Stimulated activated CD8-positive, alpha-beta memory T cell treated with anti-CD3 and anti-CD28 coated beads, Interleukin-4, amount 100 ng/mL, for 48 hours (primary cell): Measurements from ENCODE around the gene FBP2.
"Not testable (repeated sequence)": the region's sequence is repeated elsewhere in the genome, so short reads cannot be mapped to it uniquely, and the experiment has no call there.

Experiments used
- DNase-seq: peaks from one replicate; pipeline ENCODE4 v3.0.0-alpha.2; 2020

FBP2 gene

DNA sequence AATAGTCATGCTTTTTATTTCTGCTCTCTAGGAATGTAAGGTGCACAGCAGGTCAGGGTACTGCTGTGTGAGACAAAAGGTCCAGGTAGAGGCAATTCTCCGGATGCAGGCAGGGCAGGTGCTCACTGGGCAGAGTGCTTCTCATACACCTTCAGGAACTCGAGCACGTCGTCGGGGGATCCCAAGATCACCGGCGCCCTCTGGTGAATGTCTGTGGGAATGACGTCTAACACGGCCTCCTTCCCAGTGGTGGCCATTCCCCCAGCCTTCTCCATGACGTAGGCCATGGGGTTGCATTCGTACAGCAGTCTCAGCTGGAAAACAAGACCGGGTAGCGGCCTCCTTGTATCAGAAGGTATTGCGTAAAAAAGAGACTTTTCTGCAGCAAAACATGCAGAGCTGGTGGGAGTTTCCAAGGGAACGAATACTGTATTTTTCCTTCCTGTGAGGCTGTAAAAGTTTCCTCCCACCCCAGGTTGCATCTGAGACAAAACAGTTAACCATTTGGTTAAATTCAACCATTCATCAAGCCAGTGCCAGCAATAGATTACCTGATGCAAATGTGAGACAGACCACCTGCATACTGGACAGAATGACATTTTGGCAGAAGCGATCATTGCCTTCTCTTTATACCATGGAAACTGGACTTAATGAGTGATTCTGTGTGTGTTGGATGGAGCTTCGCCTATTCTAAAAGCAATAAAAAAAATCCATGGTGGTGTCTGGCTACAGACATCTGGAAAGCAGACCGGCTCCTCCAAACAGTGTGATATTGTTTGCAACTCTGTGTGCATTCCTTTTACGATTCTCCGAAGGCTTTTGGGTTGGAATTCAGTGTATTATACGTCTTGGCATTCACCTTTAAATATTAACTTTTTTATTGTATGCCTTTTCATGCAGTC is 9.9 kb upstream of the FBP2 start:
- peak; percentile 86 for DNase-seq

DNA sequence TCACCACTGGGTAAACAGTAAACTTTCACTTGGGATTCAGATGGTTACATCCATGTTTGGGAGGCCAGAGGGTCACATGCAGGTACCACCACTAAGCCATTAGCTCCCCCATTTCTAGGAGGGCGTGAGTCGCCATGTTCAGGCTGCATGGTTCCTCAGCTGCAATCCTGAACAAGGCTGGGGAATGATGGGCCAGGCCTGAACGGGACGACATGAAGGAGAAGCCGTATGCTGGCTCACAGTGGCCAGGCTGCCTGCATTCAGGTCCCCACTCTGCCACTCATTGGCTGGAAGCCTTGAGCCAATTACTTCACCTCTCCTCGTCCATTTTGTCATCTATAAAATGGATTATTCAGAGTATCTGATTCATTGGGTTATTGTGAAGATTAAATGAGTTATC is 9.0 kb upstream of the FBP2 start:
- DNase-seq, result no peak

DNA sequence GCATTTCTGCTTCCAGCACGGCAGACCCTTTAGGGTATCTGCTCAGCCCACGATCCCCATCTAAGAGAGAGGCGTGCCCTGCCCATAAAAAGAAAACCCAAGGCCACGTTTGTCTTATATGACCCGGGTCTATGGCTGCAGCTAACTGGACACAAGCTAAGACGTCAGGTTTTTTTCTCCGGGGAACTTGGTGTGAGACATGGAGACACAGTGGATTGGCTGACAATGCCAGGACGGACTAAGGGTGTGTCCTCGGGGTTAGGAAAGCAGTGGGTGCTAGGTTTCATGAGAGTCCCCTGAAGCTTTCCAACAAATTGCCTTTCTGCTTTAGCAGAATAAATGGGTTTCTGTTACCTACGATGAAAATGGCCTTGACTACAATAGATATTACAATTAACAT is 7.1 kb upstream of the FBP2 start:
- no peak for DNase-seq

DNA sequence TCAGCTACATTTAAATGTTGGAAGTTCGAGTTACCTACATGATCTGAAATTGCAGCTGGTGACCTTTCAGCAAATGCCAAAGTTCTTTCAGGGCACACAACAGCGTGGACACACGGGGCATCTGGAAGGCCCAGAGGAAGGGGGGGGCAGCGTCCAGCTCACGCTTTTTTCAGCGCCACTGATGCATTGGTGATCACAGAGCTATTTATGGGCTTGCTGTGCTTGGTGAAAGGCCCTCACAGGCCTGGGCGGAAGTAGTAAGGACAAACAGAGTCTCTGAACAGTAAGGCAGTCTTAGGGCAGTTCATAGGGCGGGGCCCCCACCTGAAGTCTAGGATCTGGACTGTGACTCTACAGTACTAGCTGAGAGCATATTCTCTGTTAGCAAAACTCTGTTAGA is 6.6 kb upstream of the FBP2 start:
- no peak for DNase-seq

DNA sequence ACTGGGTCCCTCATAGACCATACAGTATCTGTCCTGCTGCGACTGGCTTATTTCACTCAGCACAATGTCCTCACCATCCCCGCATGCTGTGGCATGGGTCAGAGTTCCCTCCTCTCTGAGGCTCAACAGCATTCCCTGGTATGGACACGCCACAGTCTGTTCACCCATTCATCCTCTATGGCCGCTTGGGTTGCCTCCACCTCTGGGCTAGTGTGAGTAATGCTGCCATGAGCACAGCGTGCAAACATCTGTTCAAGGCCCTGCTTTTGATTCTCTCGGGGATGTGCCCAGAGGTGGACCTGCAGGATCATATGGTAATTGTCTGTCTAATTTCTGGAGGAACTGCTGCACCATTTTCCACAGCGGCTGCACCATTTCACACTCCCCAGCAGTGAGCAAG is 5.5 kb upstream of the FBP2 start:
- no peak for DNase-seq

DNA sequence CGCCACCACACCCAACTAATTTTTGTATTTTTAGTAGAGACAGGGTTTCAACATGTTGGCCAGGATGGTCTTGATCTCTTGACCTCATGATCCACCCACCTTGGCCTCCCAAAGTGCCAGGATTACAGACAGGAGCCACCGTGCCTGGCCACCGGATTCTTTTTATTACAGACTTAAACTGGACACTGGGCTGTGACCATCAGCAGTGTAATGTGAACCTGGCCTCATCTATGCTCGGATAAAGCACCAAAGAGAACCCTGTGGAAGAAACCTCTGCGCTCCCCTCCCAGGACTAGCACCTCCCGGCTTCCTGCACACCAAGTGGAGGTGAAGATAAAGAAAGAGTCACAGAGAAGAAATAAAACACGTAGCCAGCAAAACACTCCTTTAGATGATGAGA is 941 bp downstream of the FBP2 start:
- DNase-seq, result not testable (repeated sequence)

DNA sequence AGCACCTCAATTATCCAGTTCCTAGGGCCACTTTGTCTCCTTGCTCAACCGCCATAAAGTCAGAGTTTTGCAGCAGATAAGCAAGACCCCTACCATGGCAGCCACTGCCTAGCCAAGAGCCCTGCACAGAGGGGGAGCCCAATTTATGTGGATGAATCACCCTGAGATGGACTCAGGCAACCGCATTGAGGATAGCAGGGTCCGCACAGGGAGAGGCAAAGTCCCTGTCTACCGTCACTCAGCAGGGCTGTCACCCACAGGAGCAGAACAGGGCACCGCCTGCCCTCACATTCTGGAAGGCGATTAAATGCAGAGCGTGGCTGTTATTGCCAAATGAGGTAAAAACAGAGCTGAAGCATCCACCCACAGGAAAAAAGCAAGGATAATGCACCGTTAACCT is 1.7 kb downstream of the FBP2 start:
- no peak for DNase-seq

DNA sequence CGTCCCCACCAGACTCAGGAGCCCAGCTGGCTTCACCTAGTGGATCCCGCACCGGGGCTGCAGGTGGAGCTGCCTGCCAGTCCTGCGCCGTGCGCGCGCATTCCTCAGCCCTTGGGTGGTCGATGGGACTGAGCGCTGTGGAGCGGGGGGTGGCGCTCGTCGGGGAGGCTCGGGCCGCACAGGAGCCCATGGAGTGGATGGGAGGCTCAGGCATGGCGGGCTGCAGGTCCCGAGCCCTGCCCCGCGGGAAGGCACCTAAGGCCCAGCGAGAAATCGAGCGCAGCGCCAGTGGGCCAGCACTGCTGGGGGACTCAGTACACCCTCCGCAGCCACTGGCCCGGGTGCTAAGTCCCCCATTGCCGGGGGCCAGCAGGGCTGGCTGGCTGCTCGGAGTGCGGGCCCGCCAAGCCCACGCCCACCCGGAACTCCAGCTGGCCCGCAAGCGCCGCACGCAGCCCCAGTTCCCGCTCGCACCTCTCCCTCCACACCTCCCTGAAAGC is 2.5 kb downstream of the FBP2 start:
- not testable (repeated sequence) for DNase-seq

DNA sequence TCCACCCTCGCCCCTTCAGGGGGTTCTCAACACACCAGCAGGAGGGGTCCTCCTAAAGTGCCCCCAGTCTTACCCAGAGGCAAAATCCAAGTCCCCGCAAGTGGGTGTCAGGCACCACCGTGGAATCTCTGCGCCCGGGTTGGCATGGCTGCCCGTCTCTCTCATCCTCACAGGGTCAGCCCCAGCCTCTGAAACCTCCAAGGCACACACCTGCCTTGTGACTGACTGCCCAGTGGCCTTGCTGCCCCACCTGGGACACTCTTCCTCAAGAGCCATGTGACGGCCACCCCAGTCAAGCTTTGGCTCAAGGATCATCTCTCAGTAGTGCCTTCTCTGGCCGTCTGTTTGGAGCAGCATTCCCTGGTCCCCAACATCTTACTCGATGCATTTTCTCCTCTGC is 4.9 kb downstream of the FBP2 start:
- no peak for DNase-seq

DNA sequence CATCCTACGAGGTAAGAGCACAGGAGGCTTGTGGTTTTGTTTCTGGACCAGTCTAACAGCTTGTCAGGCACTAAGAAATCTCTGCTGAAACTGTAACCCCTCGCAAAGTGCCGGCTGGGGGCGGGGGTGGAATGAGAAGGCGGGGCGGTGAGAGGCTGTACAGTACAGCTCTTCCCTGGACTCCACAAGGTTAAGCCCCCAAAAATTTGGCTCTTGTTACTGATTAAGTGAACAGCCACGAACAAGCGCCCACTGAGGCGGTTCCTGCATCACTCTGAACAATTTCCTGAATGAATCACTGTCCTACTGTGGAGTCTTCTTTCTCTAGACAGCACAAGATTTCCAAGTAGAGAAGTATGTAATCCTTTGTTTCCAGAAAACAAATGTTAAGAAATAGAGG is 6.8 kb downstream of the FBP2 start:
- DNase-seq, result no peak

DNA sequence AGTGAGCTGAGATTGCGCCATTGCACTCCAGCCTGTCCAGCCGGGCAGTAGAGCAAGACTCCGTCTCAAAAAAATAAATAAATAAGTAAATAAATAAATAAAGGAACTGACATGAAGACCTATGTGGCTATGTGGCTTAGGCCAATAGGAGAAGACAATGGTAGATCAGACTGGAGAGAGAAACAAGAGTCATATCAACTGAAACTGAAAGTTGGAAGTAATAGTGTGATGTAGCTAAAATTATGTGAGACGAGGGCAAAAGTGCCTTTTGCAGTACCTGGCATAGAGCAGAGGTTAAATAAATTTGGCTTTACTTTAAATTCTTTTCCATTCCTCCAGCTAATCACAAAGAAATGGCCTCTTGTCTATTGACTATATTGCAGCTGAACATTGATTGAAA is 7.3 kb downstream of the FBP2 start:
- no peak for DNase-seq

DNA sequence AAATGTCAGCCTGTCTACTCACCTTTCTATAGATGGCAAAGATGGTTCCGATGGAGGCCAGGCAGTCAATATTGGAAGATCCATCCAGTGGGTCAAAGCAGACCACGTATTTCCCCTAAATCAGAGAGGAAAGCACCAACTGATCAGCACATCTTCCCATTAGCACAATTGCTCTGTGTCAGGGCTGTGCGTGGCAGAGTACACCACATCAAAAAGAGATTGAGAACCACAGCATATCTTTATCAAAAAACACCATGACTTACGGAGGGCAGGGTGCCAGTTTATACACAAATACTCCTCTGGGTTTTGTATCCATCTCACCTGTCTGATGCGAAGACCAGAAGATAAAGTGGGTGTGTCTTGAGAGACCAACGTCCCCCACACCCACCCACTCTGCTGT is 9.1 kb downstream of the FBP2 start:
- DNase-seq, result no peak

DNA sequence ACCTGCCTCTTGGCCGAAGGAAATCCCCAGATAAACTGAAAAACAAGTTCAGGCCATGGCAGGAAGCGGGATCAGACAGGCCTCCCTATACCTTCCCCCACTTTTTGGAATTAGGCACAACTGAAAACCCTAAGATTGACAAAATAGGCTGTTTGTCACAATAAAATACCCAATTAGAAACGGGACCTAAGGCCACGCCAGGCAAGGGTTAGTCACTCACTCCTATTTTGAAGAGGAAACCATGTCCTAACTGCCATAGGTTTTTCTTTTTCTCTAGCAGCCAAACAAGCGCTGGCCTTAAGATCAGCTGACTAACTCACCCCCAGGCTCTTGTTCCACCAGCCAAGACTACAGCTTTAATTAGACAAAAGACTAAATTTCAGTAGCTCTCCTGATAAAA is 11.9 kb downstream of the FBP2 start:
- no peak for DNase-seq

DNA sequence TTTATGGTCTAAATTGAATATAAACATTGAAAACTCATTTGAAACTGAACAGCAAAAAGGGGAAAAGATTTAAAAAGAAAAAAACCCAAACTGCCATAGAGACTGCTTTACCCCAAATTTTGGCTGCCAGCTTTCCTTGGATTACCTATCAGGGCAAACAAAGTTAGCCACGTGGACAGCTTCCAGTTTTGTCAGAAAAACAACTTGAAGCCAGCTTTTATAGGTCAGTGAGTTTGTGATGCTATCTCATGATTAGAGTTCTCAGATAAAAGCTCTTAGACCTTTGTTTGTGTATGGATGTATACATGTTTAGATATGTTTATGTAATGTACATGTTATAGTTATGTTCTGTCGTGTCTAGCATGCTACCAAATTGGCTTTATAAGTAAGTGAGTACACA is 16.1 kb downstream of the FBP2 start:
- DNase-seq, result no peak

DNA sequence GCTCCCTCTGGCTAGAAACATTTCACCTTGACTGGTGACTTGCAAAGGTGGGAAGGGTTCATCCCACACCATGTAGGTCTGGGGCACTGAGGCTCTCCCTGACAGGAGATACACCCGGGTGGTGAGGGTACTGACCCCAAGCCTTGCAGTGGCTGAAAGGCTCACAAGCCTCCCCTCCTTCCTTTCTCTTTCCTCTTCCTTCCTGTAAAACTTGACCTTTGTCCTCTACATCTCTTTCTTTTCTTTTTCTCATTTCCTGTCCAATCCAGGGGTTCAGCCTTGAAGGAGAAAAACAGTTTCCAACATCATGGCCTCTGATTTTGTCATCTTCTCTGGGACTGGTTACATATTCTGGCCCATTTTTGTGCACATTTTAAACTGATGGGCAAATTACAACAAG is 16.6 kb downstream of the FBP2 start:
- DNase-seq, result no peak

DNA sequence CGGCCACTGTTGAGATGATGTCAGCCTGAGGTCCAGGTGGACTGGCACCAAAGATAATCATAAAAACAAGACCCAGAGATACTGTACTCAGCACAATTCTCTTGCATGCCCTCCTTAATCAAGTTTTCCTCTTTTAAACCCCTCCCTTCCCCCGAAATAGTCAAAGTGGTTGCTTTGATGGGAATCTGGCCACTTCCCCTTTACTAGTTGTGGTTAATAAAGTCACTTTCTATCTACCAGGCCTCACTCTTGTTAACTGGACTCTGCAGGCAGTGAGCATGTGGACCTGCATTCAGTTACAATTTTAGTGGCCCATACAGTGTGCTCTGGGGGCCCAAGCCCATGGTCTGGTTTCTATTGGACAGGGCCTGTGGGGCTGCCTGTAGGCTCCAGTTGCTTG is 17.5 kb downstream of the FBP2 start:
- DNase-seq, result no peak

DNA sequence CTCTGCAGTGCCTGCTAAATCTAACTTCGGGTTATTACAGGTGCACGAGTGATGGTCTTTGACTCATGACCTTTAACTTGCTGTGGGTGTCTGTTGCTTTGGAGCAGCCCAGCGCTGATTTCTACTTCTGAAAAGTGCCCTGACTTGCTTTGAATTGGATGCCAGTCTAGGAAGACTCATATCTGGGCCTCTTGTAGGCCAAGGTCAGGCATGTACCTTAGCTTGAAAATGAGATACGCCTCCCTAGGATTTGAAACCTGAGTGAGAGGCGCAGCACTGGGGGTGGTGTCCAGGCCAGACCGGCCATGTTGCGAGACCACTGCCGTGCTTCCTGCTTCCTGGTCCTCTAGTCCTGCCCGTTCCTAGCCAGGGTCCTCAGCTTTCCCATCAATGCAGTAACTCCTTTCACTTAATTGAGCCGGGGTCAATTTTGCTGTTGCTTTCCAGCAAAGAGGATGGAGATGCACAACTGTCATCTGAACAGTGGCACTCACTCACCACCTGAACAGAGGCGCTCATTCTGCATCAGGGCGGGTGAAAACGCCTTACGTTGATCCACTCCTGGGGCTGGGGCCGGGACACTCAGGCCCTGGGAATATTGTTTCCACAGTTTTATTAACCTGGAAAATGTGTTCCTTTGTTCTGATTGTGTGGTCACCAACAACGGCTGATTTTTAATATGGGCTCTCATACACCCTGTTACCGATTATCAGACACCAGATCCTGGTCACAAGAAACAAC is 24.5 kb downstream of the FBP2 start:
- DNase-seq, result no peak

DNA sequence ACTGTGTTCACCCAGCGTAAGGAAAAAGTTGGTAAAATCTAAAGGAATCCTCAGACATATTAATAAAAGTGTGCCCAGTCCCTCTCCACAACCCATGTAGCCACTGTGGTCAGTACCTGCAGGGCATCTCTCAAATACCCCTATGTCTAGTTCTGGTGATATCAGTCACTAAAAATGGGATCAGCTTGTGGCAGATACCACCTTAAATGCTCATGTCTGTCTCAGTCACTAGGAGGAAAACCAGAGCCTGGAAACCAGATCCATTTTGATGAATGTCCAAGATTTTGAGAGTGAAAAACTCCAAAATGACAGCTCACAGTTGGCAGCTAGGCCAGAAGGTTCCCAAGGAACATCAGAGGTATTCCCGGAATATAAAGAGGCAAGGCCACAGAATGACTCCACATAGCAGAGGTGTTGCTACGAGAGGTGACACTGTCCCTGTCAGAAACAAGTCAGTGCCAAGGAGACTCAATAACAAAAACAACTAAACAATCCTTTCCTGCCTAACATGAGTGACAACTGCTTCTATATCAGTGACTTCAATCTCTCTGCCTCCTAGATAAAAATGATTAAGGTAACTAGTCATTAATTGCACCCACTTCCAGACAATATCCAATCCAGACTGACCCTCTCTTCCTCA is 25.3 kb downstream of the FBP2 start:
- no peak for DNase-seq

DNA sequence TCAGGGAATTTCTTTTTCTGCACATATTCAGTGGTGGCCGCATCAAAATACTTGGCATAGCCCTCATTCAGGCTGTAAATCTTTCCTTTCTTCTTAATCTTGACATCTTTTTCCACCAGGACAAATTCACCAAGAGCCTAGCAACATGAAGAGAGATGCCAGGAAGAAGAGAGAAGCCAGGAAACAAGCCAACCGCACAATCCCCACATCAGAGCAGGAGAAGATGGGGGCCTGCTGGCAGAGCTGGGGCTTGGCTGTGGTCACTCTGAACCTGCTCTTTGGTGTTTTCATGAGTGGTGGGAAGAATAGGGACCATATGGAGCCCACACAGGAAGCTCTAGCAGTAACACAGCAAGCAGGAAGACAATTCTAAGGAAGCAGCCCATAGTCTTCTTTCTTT is 26.4 kb downstream of the FBP2 start:
- no peak for DNase-seq

DNA sequence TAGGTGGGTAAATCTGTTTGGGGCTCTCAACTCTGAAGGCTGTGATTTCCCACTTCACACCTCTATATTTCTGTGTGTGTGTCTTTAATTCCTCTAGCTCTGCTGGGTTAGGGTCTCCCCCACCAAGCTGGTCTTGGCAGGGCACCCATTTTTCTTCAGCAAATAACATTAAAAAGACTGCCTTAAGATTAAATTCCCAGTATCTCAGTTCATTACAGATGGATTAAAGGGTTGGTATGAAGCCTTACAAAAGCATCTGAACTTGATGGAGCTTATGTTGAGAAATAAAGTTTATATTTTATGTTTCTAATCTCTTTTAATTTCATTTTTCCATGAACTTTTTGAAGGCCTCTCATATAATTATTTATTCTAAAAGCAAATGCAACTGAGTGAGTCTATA is 27.1 kb downstream of the FBP2 start:
- DNase-seq, result no peak

DNA sequence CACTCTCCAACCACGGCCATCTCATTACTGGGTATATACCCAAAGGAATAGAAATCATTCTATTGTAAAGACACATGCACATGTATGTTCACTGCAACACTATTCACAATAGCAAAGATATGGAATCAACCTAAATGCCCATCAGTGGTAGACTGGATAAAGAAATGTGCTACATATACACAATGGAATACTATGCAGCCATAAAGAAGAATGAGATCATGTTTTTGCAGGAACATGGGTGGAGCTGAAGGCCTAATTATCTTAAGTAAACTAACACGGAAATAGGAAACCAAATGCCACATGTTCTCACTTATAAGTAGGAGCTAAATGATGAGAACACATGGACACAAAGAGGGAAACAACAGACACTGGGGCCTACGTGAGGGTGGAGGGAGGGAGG is 29.3 kb downstream of the FBP2 start:
- not testable (repeated sequence) for DNase-seq

DNA sequence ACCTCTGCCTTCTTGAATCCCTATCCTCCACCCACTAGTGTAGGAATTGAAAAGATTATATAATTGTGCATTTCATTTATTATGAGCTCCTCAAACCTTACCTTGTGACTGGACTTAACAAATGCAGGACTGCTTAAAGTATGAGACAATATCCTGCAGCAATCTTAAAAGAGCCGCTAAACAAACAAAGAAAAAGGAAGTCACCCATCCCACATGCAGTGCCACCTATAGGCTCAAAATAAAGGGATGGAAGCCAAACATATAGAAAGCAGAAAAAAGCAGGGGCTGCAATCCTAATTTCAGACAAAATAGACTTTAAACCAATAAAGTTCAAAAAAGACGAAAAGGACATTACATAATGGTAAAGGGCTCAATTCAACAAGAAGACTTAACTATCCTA is 30.1 kb downstream of the FBP2 start:
- no peak for DNase-seq

DNA sequence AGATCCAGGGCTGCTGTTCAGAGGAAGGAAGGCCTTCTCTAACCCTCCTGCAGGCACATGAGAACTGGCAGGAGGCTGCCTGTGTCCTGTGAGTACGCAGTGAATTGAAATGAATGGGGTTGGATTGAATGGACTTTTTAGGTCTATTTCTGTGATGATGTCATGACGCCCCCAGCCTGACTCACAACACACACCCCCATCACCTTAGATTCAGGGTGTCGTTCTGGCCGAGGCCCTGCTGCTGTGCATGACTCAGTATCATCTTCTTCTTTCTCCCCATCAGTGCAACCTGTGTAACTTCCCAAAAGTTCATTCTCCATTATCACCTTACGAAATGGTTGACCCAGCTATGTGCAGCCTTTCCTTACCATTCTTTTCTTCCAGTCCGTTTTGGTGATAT is 33.4 kb downstream of the FBP2 start:
- DNase-seq, result peak; percentile 40

DNA sequence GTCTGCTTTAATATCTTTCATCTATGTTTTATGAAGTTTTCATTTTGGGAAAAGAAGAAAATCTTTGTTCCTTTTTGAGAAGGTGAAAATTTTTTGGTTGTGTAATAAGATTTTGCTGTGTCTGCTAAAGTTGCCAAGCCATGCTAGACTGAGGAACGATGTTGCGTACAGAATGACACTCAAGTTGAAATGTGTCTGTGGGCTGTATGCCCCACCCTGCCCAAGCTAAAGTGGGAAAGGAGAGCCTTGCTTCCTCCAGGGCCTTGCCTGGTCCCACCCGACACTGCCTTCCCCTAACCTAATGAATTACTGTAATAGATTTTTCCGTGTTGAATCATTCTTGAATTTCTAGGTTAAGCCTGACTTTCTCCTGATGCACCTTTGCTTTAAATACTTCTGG is 36.2 kb downstream of the FBP2 start:
- no peak for DNase-seq
